ENCODE results near the gene RCE1.

RCE1 gene

GRCh38 chr11:66869567-66869870, 26.3 kb downstream of the RCE1 start:
- no peak for DNase-seq (ENCODE audit: low read depth)

GRCh38 chr11:66870131-66870530, 26.9 kb downstream of the RCE1 start:
- DNase-seq (ENCODE audit: low read depth), result no peak

- no peak for DNase-seq (ENCODE audit: low read depth)
Observed at GRCh38 chr11:66870616-66871520, 27.6 kb downstream of the RCE1 start.

GRCh38 chr11:66871521-66871901, 28.3 kb downstream of the RCE1 start:
- no peak for DNase-seq (ENCODE audit: low read depth)

GRCh38 chr11:66874232-66874631, 31.0 kb downstream of the RCE1 start:
- no peak for DNase-seq (ENCODE audit: low read depth)

GRCh38 chr11:66875378-66875777, 32.1 kb downstream of the RCE1 start:
- no peak for DNase-seq (ENCODE audit: low read depth)

- DNase-seq (ENCODE audit: low read depth), result no peak
Observed at GRCh38 chr11:66877588-66878385, 34.5 kb downstream of the RCE1 start.

- no peak for DNase-seq (ENCODE audit: low read depth)
Observed at GRCh38 chr11:66878474-66878873, 35.2 kb downstream of the RCE1 start.

GRCh38 chr11:66879000-66879399, 35.8 kb downstream of the RCE1 start:
- DNase-seq (ENCODE audit: low read depth), result no peak

GRCh38 chr11:66879583-66879982, 36.3 kb downstream of the RCE1 start:
- DNase-seq (ENCODE audit: low read depth), result no peak

GRCh38 chr11:66879999-66880398, 36.8 kb downstream of the RCE1 start:
- DNase-seq (ENCODE audit: low read depth), result no peak

GRCh38 chr11:66880496-66881450, 37.5 kb downstream of the RCE1 start:
- DNase-seq (ENCODE audit: low read depth), result no peak

GRCh38 chr11:66881451-66881835, 38.2 kb downstream of the RCE1 start:
- no peak for DNase-seq (ENCODE audit: low read depth)

GRCh38 chr11:66881927-66882452, 38.7 kb downstream of the RCE1 start:
- no peak for DNase-seq (ENCODE audit: low read depth)

- DNase-seq (ENCODE audit: low read depth), result no peak
Observed at GRCh38 chr11:66882561-66883015, 39.3 kb downstream of the RCE1 start.

GRCh38 chr11:66883016-66883965, 40.0 kb downstream of the RCE1 start:
- no peak for DNase-seq (ENCODE audit: low read depth)

- no peak for DNase-seq (ENCODE audit: low read depth)
Observed at GRCh38 chr11:66884443-66884842, 41.2 kb downstream of the RCE1 start.

GRCh38 chr11:66885469-66885868, 42.2 kb downstream of the RCE1 start:
- no peak for DNase-seq (ENCODE audit: low read depth)

- no peak for DNase-seq (ENCODE audit: low read depth)
Observed at GRCh38 chr11:66885950-66886440, 42.8 kb downstream of the RCE1 start.

- no peak for DNase-seq (ENCODE audit: low read depth)
Observed at GRCh38 chr11:66886671-66887221, 43.5 kb downstream of the RCE1 start.

Measured in non-pigmented ciliary epithelial cell (primary cell).